ENCODE data around the gene BLNK. TPM values are rescaled to one million over a fixed set of nuclear protein-coding genes. Genes with fewer than 3 reads are reported as not detected.

Gene BLNK
- total and polyA plus RNA-seq, 5 donors: 0.59 to 2.1 (median 1.7) TPM

DNA sequence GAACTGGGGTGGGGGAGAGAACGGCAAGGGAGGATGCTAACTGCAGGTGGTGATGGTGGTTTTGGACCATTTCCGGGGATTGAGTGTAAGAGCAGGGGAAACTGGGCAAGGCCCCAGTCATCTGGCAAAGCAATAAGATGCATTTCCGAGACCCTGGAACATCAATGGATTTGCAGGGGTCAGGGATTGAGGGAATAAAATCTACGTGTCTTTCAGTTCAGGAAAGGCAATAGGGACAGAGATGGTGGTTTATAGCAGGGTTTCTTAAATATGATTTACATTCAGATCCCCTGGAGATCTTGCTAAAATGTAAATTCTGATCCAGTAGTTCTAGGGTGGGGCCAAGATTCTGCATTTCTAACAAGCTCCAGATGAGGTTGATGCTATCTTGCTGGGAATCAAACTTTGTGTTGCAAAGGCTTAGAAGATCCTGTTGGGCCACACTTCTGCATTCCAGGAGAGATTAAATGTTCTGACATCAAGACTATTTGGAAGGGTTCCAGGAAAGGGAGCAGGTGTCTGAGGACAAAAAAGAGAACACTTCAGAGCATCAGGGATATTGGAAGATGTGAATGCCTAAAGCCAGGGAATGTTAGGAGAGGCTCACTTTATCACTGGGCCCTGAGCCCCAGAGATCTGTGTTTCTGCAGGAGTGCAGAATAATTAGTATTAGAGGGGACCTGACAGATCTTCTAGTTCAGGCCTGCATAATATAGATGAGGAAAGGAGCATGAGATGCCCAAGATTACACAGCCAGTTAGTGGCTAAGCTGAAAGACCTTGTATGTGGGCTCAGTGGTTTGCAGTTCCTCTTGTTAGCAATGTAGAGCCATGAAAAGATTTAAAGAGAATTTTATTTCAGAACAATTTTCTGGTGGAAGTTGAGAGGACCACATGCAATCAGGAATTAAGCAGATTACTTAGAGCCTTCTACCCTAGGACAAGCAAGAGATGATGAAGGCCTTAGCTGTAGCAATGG is 32.4 kb downstream of the BLNK start:
- no peaks in the 10 kb centered on the region for H3K9me3 ChIP-seq (ENCODE audit: control insufficient read depth, low read length)
- intact Hi-C loops (cut with DNase I): loop anchor here in 2 of 4 donors (5.0 to 10.0 kb wide), 2 partner anchors 48 to 56 kb away; no protein-coding TSS in a partner anchor
- 47% methylated on average over 4 of the region's 4 CpGs for WGBS
- no peaks in the 10 kb centered on the region for H3K27me3 ChIP-seq (ENCODE audit: control insufficient read depth, insufficient read depth)
- H3K4me1 ChIP-seq (ENCODE audit: control insufficient read depth, insufficient read depth, low read length): no peaks in the 10 kb centered on the region
- DNase-seq: no peak
- H3K27ac ChIP-seq (ENCODE audit: low read length): no peak overlapping the region
- ATAC-seq: no peak
- no peak overlapping the region for H3K4me3 ChIP-seq (ENCODE audit: low read length)

GRCh38 chr10:96236876-96237275 is 34.5 kb downstream of the BLNK start:
- 92% methylated on average over 1 of the region's 1 CpG for WGBS
- intact Hi-C loops (cut with DNase I): loop anchor here in 2 of 4 donors (5.0 to 10.0 kb wide), 2 partner anchors 50 to 58 kb away; no protein-coding TSS in a partner anchor
- Histone ChIP-seq H3K27ac (ENCODE audit: low read length) (no peak overlapping the region), H3K27me3 (ENCODE audit: control insufficient read depth, insufficient read depth) (no peaks in the 10 kb centered on the region), H3K4me3 (ENCODE audit: low read length) (no peak overlapping the region), H3K4me1 (ENCODE audit: control insufficient read depth, insufficient read depth, low read length) (no peaks in the 10 kb centered on the region), H3K9me3 (ENCODE audit: control insufficient read depth, low read length) (no peaks in the 10 kb centered on the region)
- no peak for DNase-seq
- ATAC-seq: no peak

- DNase-seq (no peak), ATAC-seq (no peak)
- Histone ChIP-seq H3K4me1 (ENCODE audit: control insufficient read depth, insufficient read depth, low read length) (no peaks in the 10 kb centered on the region), H3K27me3 (ENCODE audit: control insufficient read depth, insufficient read depth) (no peaks in the 10 kb centered on the region), H3K27ac (ENCODE audit: low read length) (no peak overlapping the region), H3K4me3 (ENCODE audit: low read length) (no peak overlapping the region), H3K9me3 (ENCODE audit: control insufficient read depth, low read length) (no peaks in the 10 kb centered on the region)
- 77% methylated on average over 6 of the region's 6 CpGs for WGBS
- intact Hi-C loops (cut with DNase I): loop anchor here in 2 of 4 donors (5.0 to 10.0 kb wide), 2 partner anchors 51 to 59 kb away; no protein-coding TSS in a partner anchor
These were observed 35.3 kb downstream of the BLNK start for GRCh38 chr10:96236090-96236478.

DNA sequence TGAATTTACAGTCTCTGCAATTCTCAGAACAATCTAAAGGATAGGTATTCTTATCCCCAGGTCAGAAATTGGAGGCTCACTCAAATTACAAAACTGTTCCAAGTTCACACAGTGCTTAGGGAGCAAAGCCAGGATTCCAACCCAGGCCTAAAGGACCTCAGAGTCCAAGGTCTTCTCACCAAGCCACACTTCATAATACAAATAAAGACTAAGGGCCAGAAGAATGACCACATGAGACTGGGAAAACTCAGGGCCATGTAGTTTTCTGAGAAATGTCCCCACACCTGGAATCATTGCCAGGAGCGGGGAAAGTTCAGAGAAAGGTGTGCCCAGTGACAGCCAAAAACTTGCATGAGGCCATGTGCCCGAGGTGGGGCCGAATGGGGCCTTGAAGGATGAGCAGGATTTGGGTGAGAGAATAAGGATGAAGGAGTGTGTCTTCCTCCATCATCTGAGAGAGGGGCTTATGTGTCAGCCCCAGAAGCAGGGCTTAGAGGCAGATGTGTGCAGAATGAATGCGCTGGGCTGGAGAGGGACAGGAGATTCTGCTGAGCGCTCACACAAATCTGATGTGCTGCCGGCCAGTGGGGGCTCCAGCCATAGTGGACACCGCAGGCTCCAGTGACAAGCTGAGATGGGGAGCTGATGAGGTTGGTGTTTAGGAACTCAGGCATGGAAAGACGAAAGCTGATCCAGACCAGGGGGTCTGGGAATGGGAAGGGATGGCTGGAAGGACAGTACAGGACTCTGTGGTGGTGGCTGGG is 35.9 kb downstream of the BLNK start:
- no peak for DNase-seq
- intact Hi-C loops (cut with DNase I): loop anchor here in 2 of 4 donors (5.0 to 10.0 kb wide), 2 partner anchors 52 to 59 kb away; no protein-coding TSS in a partner anchor
- H3K4me3 ChIP-seq (ENCODE audit: low read length): no peak overlapping the region
- H3K27ac ChIP-seq (ENCODE audit: low read length): no peak overlapping the region
- no peaks in the 10 kb centered on the region for H3K4me1 ChIP-seq (ENCODE audit: control insufficient read depth, insufficient read depth, low read length)
- no peak for ATAC-seq
- WGBS: 88% methylated on average over 8 of the region's 8 CpGs
- H3K9me3 ChIP-seq (ENCODE audit: control insufficient read depth, low read length): no peaks in the 10 kb centered on the region
- no peaks in the 10 kb centered on the region for H3K27me3 ChIP-seq (ENCODE audit: control insufficient read depth, insufficient read depth)

GRCh38 chr10:96233959-96234358 is 37.4 kb downstream of the BLNK start:
- ATAC-seq: peak in 1 of 2 donors; percentile 14

DNA sequence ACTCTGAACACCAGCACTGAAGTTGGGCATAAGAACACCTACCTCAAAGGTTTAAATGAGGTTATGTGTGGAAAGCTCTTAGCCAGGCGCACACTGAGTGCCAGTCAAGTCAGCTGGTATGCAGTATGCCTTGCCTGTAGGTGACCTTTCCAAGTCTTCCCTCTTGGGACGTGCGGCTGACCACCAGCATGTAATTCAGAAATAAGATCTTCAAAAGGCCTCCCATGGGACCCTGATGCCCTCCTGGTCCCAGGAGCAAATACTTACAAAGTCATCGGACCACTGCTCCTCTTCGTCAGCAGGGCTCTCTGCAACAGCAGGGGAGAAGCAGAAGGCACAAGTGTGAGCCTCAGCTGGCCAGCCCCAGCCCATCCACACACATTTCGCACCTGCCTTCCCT is 40.8 kb downstream of the BLNK start:
- 86% methylated on average over 6 of the region's 6 CpGs for WGBS
- Histone ChIP-seq H3K4me3 (ENCODE audit: low read length) (no peak overlapping the region), H3K4me1 (ENCODE audit: control insufficient read depth, insufficient read depth, low read length) (no peaks in the 10 kb centered on the region), H3K27ac (ENCODE audit: low read length) (no peak overlapping the region), H3K27me3 (ENCODE audit: control insufficient read depth, insufficient read depth) (no peaks in the 10 kb centered on the region), H3K9me3 (ENCODE audit: control insufficient read depth, low read length) (no peaks in the 10 kb centered on the region)
- ATAC-seq (no peak), DNase-seq (no peak)
- intact Hi-C loops (cut with DNase I): loop anchor here in 2 of 4 donors (5.0 to 10.0 kb wide), 2 partner anchors 62 to 64 kb away; no protein-coding TSS in a partner anchor

More at GRCh38 chr10:96233959-96234358, 37.4 kb downstream of the BLNK start:
- DNase-seq: no peak
- intact Hi-C loops (cut with DNase I): loop anchor here in 2 of 4 donors (5.0 to 10.0 kb wide), 2 partner anchors 58 to 61 kb away; no protein-coding TSS in a partner anchor
- Histone ChIP-seq H3K27me3 (ENCODE audit: control insufficient read depth, insufficient read depth) (no peaks in the 10 kb centered on the region), H3K4me3 (ENCODE audit: low read length) (no peak overlapping the region), H3K9me3 (ENCODE audit: control insufficient read depth, low read length) (no peaks in the 10 kb centered on the region), H3K4me1 (ENCODE audit: control insufficient read depth, insufficient read depth, low read length) (no peaks in the 10 kb centered on the region), H3K27ac (ENCODE audit: low read length) (no peak overlapping the region)
- WGBS: 41% methylated on average over 2 of the region's 2 CpGs

DNA sequence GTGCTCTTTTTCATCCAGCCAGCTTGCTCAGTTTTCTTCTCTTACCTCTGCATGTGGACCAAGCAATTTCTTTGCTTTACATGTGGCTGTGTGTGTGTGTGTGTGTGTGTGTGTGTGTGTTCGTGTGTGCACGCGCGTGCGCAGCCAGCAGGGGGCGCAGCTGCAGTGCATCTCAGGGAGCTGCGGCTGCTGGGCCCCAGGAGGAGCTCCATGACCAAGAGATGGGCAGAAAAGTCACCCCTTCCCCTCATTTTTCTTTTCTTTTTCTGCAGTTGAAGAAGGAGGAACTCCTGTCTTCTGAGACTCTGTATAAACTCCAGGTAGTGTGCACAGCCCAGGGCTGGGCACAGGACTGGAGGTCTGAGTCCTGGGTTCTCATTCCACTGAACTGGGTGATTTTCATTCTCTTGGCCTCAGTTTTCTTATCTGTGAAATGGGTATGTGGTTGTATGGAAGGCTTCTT is 41.8 kb downstream of the BLNK start:
- 3% methylated on average over 7 of the region's 7 CpGs for WGBS
- Histone ChIP-seq H3K4me1 (ENCODE audit: control insufficient read depth, insufficient read depth, low read length) (no peaks in the 10 kb centered on the region), H3K4me3 (ENCODE audit: low read length) (no peak overlapping the region), H3K27ac (ENCODE audit: low read length) (no peak overlapping the region), H3K27me3 (ENCODE audit: control insufficient read depth, insufficient read depth) (no peaks in the 10 kb centered on the region), H3K9me3 (ENCODE audit: control insufficient read depth, low read length) (no peaks in the 10 kb centered on the region)
- ATAC-seq: peak; percentile 48 to 68
- intact Hi-C loops (cut with DNase I): loop anchor here in 3 of 4 donors (5.0 to 10.0 kb wide), 2 partner anchors 63 to 65 kb away; no protein-coding TSS in a partner anchor
- peak; percentile 77 to 90 (median 89) for DNase-seq

DNA sequence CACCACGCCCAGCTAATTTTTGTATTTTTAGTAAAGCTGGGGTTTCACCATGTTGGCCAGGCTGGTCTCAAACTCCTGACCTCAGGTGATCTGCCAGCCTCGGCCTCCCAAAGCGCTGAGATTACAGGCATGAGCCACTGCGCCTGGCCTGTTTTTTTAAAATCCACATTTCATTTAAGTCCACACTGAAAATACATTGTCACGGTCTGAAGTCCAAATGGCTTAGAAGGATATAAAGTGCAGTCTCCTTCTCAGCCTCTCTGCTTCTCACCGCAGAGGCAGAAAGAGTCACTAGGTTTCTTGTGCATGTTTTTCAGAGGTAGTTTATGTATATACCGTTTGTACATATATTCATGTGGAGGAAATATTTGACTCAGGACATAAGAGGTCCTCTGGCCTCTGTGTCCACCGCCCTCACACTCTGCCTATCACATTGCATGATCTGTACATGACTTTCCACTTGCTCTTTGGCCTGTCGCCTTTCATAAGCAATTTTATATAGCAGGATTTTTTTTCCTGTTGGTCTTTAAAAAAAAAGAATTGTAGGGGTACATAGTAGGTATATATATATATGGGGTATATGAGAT is 42.9 kb downstream of the BLNK start:
- Histone ChIP-seq H3K4me3 (ENCODE audit: low read length) (no peak overlapping the region), H3K27me3 (ENCODE audit: control insufficient read depth, insufficient read depth) (no peaks in the 10 kb centered on the region), H3K4me1 (ENCODE audit: control insufficient read depth, insufficient read depth, low read length) (no peaks in the 10 kb centered on the region), H3K9me3 (ENCODE audit: control insufficient read depth, low read length) (no peaks in the 10 kb centered on the region), H3K27ac (ENCODE audit: low read length) (no peak overlapping the region)
- intact Hi-C loops (cut with DNase I): loop anchor here in 1 of 4 donors (5.0 kb wide), 1 partner anchor 64 kb away; no protein-coding TSS in a partner anchor
- DNase-seq (no peak), ATAC-seq (no peak)
- 87% methylated on average over 9 of the region's 9 CpGs for WGBS

DNA sequence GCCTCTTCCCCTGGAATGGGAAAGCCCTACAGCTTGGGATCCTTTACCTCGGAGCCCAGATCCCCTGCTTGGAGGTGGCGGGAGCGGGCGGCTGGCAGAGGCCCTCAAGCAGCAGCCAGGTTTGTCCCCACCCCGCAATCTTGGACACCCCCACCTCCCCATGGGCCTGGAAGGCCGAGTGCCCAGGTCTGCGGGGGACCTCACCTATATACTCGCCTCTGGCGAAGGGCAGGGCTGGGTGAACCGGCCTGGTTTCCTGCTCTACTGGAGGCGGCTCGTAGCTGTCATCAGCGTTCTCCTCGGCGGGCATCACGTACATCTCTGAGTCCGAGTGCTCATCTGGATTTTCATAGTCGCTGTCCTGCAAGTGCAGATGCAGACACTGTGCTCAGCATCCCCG is 44.2 kb downstream of the BLNK start:
- H3K9me3 ChIP-seq (ENCODE audit: control insufficient read depth, low read length): no peaks in the 10 kb centered on the region
- no peaks in the 10 kb centered on the region for H3K4me1 ChIP-seq (ENCODE audit: control insufficient read depth, insufficient read depth, low read length)
- WGBS: 80% methylated on average over 19 of the region's 19 CpGs
- H3K4me3 ChIP-seq (ENCODE audit: low read length): no peak overlapping the region
- no peak overlapping the region for H3K27ac ChIP-seq (ENCODE audit: low read length)
- ATAC-seq (peak in 1 of 2 donors; percentile 30), DNase-seq (no peak)
- intact Hi-C loops (cut with DNase I): loop anchor here in 1 of 4 donors (5.0 kb wide), 1 partner anchor 65 kb away; no protein-coding TSS in a partner anchor
- H3K27me3 ChIP-seq (ENCODE audit: control insufficient read depth, insufficient read depth): no peaks in the 10 kb centered on the region

GRCh38 chr10:96225119-96225518 is 46.2 kb downstream of the BLNK start:
- no peak for ATAC-seq

More at GRCh38 chr10:96225119-96225518, 46.2 kb downstream of the BLNK start:
- no peaks in the 10 kb centered on the region for H3K9me3 ChIP-seq (ENCODE audit: control insufficient read depth, low read length)
- H3K4me3 ChIP-seq (ENCODE audit: low read length): no peak overlapping the region
- DNase-seq: no peak
- intact Hi-C loops (cut with DNase I): loop anchor here in 1 of 4 donors (5.0 kb wide), 1 partner anchor 67 kb away; no protein-coding TSS in a partner anchor
- H3K27me3 ChIP-seq (ENCODE audit: control insufficient read depth, insufficient read depth): no peaks in the 10 kb centered on the region
- H3K27ac ChIP-seq (ENCODE audit: low read length): no peak overlapping the region
- no peaks in the 10 kb centered on the region for H3K4me1 ChIP-seq (ENCODE audit: control insufficient read depth, insufficient read depth, low read length)
- WGBS: 84% methylated on average over 6 of the region's 6 CpGs

Measured in right cardiac atrium (tissue), 5 donors.